ENCODE measurements around the gene PIK3CG. TPM values are rescaled to one million over a fixed set of nuclear protein-coding genes. Genes with fewer than 3 reads are reported as not detected.
"Not testable (repeated sequence)": the region's sequence is repeated elsewhere in the genome, so short reads cannot be mapped to it uniquely, and the experiment has no call there.

Gene PIK3CG
- total RNA-seq, 1 donor from 2014 or later, result 28.1 TPM

DNA sequence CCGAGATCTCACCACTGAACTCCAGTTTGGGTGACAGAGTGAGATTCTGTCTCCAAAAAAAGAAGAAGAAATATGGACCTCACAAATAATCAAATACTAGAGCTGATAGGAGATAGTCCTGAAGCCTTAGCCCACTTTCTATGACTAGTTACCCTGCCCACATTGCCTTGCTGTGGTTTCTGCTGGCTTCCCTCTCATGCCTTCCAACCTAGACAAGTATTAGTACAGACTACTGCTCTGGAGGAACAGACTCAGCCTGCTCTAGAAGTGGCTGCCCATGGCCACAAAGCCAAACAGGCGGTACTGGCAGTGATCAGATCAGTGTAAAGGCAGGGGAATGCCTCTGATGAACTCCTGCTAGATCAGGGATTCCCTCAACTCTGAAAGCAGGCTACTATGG is 89.8 kb downstream of the PIK3CG start:
- Mint-ChIP-seq H3K4me3 (no peak overlapping the region), H3K4me1 (no peaks in the 10 kb centered on the region), H3K36me3 (ENCODE audit: low read depth) (no peaks in the 10 kb centered on the region), H3K27me3 (peaks cover 9% of the 10 kb centered on the region), H3K27ac (no peak overlapping the region), H3K9me3 (no peaks in the 10 kb centered on the region)
- intact Hi-C loops (cut with micrococcal nuclease), result no loop called here
- no peak for DNase-seq

DNA sequence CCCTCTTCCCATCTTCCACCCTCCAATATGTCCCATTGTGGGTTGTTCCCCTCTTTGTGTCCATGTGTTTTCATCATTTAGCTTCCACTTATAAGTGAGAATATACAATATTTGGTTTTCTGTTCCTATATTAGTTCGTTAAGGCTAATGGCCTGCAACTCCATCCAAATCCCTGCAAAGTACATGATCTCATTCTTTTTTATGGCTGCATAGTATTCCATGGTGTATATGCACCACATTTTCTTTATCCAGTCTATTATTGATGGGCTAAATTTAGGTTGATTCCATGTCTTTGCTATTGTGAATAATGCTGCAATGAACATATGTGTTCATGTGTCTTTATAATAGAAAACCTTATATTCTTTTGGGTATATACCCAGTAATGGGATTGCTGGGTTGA is 90.8 kb downstream of the PIK3CG start:
- H3K27ac Mint-ChIP-seq; H3K9me3 Mint-ChIP-seq; intact Hi-C loops (cut with micrococcal nuclease); H3K36me3 Mint-ChIP-seq (ENCODE audit: low read depth); DNase-seq; H3K4me3 Mint-ChIP-seq; H3K27me3 Mint-ChIP-seq; H3K4me1 Mint-ChIP-seq: not testable (repeated sequence)

Other genes starting within 250 kb of the PIK3CG start
- gene CCDC71L, start 204.1 kb upstream of the PIK3CG start, total RNA-seq, result 19.5 and 21.3 TPM in 2 replicates
- 0.54 and 0.77 TPM in 2 replicates for gene PRKAR2B, start 179.4 kb downstream of the PIK3CG start, total RNA-seq